GM19240 (cell line): ENCODE results near the gene SYNE3.

Experiments
- DNase-seq: peaks from one replicate; pipeline ENCODE4 v3.0.0; 2011; ENCODE audit warnings: low spot score; ENCODE audit not compliant: insufficient read length

SYNE3 gene

DNA sequence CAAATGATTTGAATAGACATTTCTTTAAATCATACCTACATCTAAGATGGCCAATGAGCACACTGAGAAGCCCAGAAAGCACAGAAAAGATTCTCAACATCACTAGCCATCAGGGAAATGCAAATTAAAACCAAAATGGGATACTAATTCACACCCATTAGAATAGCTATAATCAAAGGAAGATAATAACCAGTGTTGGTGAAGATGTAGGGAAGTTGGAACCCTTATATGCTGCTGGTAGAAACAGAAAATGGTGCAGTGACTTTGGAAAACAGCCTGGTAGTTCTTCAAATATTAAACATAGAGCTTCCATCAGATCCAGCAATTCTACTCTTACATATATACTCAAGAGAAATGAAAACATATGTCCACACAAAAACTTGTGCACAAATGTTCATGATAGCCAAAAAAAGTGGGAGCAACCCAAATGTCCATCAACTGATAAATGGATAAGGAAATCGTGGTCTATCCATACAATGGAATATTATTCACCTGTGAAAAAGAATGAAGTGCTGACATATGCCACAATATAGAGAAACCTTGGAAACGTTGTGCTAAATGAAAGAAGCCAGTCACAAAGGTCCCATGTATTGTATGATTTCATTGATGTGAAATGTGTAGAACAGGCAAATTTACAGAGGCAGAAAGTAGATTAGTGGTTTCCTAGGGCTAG lies 24.4 kb downstream of the SYNE3 start:
- no peak for DNase-seq

DNA sequence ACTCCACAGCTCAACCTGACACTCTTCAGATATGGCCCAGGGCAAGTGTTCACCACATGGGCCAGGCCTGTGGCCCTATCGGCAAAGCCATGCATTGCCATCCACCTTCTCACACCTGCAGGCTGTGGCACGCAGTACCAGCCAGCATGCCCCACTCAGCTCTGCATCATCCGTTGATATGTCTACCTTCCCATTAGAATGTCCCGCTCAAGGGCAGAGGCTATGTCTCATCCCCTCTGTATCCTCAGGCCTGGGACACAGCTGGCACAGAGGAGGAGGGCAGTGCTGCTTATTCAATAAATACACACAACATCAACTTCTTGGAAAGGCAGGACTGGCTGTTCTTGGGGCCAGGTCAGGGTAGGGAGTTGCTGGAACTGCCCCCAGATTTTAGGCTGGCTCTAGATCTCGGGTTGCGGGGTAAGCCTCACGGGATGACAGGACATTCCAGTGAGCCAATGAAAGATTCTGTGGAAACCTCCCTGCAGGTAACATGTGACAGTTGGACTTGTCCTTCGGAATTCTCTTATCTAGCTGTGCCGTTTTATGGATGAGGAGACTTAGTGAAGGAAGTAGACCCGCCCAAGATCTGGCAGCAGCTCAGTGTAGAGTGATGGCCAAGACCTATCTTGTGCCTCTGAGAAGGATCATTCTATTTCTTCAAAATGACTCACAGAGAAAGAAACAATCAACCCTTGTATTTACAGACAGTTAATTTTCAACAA lies 25.6 kb downstream of the SYNE3 start:
- DNase-seq: no peak

DNA sequence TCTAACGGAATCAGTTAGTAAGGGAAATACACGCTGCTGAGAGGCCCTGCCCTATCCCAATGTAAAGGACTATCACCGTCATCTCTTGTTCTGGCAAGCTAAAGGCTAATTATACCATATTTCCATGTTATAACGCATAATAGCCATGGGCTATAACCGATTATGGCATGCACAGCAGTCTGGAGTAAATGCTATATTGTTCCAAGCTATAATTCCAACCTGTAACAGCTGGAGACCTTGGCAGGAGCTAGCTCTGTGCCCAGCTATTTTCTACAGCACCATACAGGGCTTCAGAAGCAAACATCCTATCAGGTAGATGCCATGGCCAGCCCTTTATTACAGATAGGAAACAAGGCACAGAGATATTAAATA lies 26.3 kb downstream of the SYNE3 start:
- no peak for DNase-seq

DNA sequence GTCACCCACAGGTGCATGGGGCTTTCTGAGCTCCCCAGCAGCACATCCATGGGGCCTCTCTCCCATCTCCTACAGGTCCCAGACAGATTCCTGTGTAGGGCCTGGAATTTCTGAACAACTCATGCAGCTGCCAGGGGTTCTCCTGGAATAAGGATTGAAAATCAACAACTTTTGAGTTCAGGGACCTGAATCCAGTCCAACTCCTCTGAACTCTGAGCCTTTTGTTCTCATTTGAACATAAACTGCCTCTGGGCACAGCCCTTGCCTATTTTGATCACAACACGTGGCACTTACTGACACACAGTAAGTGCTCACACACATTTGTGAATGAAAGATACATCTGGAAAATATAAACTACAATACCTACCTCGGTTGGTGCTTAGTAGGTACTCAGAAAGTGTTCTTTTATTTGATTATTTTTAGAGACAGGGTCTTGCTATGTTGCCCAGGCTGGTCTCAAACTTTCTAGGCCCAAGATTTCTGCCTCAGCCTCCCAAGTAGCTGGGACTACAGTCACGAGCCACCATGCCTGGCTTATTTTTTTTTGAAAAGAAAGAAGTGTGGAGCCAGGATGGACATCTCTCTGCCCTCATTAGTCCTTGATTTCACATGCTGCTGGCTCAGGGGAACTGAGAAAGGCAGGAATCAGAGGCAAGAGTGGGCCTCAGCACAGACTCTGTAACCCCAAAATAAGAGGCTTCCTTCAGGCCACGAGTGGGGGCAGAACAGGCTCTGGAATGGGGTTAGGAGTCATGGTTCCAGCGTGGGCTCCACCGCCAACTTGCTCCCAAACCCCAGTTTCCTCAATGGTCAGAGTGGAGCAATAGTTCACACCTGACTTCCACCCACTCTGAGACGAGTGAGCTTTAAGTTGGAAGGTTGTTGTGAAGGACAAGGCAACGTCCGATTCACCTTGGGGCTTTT lies 27.0 kb downstream of the SYNE3 start:
- DNase-seq: no peak

DNA sequence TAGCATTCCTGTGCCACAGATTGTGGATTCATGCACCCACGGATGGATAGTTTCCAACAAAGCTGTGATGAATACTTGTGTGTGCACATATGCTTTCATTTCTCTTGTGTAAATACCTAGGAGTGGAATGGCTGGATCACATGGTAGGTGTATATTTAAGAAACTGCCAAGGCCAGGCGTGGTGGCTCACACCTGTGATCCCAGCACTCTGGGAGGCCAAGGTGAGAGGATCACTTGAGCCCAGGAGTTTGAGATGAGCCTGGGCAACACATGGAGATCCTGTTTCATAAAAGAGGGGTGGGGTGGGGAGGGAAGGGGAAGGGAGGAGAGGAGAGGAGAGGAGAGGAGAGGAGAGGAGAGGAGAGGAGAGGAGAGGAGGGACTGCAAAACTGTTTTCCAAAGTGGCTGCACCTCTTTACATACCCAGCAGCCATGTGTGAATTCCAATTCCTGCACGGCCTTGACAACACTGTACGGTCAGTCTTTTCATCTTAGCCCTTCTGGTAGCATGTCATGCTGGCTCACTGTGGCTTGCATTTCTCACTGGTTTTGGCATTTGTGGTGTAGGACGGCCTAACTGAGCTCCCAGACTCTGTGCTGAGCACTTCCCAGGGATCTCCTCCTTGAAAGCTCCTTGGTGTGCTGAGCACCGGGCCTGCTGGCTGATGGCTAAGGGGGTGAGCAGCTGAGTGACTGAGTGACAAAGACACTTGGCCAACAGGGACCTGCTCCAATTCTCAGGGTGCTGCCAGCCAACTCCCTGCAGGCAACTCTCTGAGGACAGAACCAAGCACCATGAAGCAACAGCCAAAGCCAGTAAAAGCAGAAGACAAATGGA lies 27.9 kb downstream of the SYNE3 start:
- no peak for DNase-seq

DNA sequence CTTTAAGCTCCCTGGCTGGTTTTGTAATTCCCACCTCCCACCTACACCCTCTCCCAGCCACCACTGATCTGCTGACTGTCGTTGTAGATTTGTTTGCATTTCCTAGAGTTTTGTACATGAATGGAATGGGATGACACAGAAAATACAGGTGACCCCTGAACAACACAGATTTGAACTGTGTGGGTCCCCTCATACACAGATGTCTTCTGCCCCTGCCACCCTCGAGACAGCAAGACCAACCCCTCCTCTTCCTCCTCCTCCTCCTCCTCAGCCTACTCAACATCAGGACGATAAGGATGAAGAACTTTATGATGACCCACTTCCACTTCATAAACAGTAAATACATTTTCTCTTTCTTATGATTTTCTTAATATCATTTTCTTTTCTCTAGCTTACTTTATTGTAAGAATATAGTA lies 28.8 kb downstream of the SYNE3 start:
- no peak for DNase-seq

DNA sequence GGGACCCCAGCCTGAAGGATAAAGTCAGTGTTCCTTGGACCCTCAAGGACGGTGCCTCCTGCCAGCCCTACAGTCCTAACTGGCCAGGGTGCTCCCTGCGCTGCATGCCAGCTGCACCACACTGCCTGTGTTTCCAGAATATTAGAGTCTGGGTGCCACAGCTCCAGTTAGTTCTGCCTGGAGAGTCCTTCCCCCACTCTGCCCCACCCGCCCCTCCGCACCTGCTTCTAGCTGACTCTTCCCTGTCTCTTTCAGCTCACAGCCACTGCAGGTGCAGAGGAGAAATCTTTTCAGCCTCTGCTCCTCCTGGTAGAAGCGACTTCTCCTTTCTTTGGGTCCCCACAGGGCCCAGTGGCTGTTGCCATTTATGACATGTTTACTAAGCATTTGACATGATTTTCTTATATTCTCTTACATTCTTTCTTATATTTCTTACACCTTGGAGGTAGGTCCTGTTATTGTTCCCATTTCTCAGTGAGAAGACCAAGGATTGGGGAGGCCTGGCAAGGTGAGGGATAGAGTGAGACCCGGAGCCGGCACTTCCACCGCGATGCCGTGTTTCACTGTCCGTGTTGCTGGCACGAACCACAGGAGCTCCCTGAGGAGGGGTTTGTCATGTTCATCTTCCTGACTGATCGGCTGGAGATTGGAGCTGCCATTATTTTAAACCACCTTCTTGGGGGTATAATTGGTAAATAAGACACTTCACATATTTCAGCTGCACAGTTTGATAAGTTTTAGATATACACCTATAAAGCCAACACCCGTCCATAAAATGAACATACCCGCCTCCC lies 29.4 kb downstream of the SYNE3 start:
- DNase-seq: no peak

DNA sequence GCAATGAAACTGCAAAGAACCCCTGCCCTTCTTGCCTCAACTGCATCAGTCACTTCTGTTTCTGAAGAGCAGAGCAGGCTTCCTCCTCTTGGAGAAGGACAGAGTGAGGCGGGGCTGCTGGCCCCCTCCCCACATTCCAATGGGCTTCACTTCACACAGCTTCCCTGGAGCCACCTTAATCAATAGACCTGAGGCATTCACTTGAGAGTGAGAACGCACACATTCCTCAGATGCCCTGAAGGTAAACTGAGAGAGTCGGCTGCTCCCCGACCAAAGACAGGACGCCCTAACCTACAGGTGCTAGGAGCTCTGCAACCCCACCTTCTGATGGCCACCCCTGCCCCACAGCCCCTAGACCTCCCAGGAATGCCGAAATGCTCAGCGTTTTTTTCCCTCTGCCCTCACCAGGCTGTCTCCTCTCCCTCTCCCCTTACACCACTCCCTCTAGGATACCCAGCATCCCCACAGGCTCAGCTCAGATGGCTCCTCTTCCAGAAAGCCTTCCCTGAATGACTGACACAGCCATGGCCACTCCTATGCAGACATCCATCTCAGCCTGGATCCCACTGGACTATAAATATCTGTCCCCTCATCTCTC lies 31.1 kb downstream of the SYNE3 start:
- no peak for DNase-seq

DNA sequence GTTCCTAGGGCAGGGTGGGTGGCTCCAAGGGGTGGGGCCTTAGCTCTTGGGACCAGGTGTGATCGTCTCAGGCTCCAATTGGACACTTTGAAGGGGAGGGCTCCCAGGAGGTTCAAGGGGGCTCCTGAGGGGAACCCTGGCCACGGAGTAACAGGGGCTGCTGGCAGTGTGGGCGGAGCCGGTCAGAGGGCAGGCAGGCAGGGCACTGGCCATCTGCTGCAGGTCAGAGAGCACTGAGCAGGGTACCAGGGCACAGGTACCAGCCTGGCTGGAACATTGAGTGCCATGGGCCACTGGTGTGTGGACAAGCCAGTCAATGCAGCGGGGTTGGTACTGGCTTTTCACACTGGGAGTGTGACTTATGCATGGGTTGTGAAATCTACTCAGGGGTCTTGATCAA lies 32.2 kb downstream of the SYNE3 start:
- DNase-seq: no peak

DNA sequence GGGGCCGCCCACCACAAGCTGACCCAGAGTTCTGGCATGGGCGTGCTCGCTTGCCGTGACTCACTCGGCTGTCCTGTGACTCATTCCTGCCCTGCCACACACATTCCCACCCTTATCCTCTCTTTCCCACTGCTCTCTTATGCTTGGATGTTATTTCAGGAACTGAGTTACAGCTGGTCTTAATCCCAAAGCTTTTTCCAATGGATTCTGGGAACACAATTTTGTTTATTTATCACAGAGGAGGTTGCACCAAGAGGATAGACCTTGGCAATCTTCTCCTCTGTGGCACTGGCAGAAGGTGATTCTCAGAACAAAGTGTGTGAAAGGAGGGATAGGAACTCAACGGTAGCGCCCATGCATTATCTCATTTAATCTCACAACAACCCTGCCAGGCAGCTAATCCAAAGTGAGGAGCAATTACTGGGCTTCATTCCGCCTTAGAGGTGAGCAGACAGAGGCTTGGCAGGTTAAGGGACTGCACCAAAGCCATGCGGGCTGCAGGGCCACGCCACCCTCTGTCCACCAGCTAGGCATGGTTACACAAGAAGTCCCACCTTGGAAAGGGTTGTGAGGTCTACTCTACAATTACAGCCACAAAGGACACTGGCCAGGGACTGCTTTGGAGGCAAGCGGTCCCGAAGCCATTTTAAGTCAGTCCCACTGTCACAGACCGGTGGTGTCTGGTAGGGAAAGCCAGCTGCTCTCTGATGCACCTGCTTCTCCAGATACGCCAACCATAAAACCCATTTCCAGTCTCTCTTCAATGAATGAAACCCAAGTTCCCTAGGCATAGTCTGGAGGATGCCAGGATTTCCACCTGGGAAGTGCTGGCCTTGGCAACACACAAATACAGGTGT lies 32.9 kb downstream of the SYNE3 start:
- DNase-seq: no peak

DNA sequence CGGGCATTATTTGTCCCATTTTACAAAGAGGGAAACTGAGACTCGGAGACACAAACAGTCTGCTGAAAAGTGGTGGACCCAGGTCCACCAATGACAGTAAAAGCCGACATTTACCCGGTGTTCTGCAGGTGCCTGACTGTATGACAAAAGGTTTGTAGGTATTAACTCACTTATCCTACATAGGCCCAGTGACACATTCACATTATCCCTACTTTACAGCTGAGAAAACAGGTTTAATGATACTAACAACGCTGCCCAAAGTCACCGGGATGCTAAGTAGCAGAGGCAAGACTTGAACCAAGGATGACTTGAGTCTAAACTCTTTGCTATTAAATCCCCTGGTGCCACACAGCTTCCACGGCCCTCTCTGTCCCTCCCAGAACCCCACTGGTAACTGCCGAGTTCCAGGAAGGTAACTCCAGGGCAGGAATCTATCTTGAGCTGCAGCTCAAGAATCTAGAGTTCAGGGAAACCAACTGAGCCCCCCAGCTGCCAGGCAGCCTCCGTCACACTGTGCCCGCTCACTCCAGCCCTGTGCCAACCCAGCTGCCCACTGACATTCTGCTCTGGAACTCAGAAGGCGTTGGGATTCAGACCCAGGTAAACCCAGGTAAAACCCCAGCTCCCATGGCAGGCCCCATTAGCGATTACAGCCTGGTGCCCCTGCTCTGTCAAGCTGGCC lies 33.7 kb downstream of the SYNE3 start:
- no peak for DNase-seq

DNA sequence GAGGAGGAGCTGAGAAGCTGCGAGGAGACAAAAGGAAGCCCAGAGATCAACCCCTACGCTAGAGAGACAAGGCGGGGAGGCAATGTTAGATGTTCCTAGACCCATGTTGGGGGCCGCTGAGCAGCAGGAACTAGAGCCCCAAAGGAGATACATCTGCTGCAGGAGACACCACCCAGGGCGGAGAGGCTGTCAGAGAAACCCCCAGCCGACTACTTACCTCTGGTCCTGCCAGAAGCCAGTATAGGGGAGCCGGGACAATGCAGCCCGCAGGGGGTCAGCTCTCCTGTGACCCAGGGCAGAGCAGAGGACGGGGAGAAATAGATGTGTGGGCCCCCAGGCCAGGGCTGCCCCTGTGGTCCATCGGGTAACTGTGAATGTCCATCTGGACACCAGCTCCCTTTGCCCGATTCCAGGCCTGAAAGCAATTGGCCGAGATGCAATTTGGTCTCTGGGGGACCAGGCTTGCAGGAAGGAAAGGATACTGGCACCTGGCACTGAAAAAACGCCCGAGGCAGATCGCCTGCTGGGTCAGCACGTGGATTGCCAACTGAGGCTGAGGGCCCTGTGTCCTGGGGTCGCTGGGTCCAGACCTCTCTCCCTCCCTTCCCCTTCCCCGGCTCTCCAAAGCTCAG lies 34.9 kb downstream of the SYNE3 start:
- DNase-seq: no peak

DNA sequence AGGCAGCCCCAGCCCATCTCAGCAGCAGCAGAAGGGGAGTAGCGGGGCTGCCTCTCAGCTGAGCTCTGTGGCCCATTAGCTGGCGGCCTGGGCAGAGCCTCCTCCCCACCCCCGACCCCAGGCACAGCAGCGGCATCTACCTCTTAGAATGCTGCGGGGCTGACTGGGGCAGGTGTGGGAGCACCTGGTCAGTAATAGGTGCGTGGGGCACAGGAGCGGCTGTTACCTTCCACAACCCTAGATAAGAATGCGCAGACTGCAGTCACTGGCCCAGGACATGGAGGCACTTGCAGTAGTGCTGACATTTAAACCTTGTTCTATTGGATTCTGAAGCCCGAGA lies 35.6 kb downstream of the SYNE3 start:
- no peak for DNase-seq

DNA sequence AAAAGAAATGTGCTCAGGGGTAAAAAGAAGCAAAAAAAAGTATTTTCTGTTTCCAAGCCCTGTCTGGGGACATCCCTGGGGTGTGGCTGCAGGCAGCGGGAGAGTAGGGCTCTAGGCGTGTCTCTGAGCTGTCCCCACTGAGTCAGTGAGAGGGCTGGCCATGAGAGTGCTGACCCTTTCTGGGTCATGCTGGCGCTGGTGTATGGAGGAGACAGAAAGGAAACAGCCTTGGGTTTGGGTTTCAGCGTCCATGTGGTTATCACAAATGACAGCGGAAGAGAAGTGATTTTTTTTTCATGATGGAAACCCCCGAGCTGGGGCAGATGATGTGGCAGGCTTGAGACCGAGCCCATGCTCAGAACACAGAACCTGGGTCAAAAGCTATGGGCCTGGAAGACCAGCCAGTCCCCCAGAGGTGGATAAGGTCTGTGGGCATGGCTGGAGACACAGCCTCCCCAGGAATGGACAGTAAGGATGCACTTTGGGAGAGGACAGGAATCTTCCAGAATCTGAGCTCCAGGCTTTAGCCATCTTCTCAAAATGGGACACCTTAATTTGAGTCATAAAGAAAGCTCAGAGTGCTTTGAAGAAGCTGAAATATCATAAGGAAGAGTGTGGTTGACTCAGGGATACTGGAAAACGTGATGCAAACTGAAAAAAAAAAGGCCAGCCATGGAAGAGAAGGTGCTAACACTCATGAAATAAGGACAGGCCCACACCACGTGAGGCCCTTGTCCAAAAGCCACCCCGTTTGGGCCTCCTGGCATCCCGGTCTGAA lies 36.2 kb downstream of the SYNE3 start:
- DNase-seq: no peak

DNA sequence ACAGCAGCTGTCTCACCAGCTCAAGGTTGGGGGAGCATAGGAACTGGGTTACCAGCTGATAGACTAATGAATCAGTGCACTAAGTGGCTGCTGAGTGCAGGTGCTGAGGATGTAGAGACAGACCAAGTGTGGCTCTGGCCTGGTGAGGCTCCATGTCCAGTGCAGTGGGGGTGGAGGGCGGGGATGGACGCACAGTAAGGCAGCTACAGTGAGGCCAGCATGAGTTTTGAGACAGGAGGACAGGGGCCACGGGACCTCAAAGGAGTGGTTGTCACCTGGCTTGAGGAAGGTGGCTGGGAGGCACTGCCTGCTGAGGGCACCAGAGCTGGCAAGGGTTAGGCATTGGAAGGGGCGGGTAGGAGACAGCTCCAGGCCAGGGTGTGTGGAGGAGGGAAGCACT lies 37.0 kb downstream of the SYNE3 start:
- no peak for DNase-seq

DNA sequence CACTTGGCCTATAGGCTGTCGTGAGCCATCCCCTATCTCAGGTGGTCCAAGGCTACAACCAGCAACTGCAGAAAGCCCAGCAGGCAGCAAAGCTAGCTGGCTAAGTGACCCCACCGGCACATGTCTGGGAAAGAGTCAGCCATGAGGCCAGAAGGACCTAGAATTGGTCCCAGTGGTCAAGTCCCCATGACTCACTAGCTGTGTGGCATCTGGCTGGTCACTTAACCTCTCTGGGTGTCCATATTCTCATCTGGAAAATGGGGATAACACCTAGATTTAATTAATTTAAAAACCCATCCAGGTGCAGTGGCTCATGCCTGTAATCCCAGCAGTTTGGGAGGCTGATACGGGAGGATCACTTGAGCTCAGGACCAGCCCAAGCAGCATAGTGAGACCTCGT lies 37.6 kb downstream of the SYNE3 start:
- DNase-seq: no peak

DNA sequence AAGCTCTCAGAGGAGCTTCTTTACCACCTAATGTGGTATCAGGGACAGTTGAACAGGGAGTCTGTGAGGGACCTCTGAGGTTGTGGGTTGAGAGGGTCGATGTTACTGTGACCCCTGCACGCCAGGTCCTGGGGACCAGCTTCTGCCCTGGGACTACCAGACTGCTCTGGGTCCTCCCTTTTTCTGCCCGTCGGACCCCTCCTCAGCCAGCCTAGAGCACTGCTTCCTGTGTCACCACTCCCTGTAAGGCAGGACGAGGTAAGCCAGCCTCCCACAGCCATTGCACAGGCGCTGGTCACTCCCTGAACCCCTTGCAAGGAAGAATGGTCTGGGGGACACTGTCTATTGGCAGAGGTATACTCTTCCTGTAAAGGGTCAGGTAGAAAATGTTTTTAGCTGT lies 38.1 kb downstream of the SYNE3 start:
- DNase-seq: no peak
